ENCODE measurements around the gene CFAP99.

CFAP99 gene

GRCh38 chr4:2494992-2495391 lies 76.2 kb downstream of the CFAP99 start:
- peaks cover 0 to 5% (median 0%) of the 10 kb centered on the region in 3 donors for H3K9me3 ChIP-seq
- DNase-seq = no peak
- TF ChIP-seq CTCF (IDR thresholded peaks at IDR 0.05) = no peak
- peak overlapping the region in 1 of 2 donors; percentile 38 for H3K27ac ChIP-seq
- no peaks in the 10 kb centered on the region for H3K27me3 ChIP-seq
- H3K4me3 ChIP-seq = no peak overlapping the region
- intact Hi-C loops (cut with DNase I; ENCODE audit: low total_unique reads) = loop anchor here (5.0 kb wide), 1 partner anchor 703 kb away; the partner anchor contains the start of gene FGFR3
- H3K4me1 ChIP-seq = peaks cover 0 to 27% (median 8%) of the 10 kb centered on the region in 4 donors
- H3K36me3 ChIP-seq = peaks cover 56 to 85% (median 76%) of the 10 kb centered on the region in 3 donors

- Histone ChIP-seq H3K4me3 (no peak overlapping the region), H3K27ac (no peak overlapping the region), H3K36me3 (peaks cover 50 to 87% (median 82%) of the 10 kb centered on the region in 3 donors), H3K9me3 (peaks cover 0 to 5% (median 0%) of the 10 kb centered on the region in 3 donors), H3K27me3 (no peaks in the 10 kb centered on the region), H3K4me1 (peaks cover 0 to 29% (median 8%) of the 10 kb centered on the region in 4 donors)
- TF ChIP-seq CTCF (IDR thresholded peaks at IDR 0.05) = no peak
- intact Hi-C loops (cut with DNase I; ENCODE audit: low total_unique reads) = no loop called here
- DNase-seq = no peak
Observed at GRCh38 chr4:2497324-2497723, 78.6 kb downstream of the CFAP99 start.

GRCh38 chr4:2497931-2498330 lies 79.2 kb downstream of the CFAP99 start:
- Histone ChIP-seq H3K4me3 (no peak overlapping the region), H3K9me3 (peaks cover 0 to 5% (median 0%) of the 10 kb centered on the region in 3 donors), H3K36me3 (peaks cover 44 to 85% (median 76%) of the 10 kb centered on the region in 3 donors), H3K27ac (no peak overlapping the region), H3K27me3 (no peaks in the 10 kb centered on the region), H3K4me1 (peaks cover 0 to 29% (median 8%) of the 10 kb centered on the region in 4 donors)
- DNase-seq = peak in 1 of 2 donors; percentile 37
- no peak for TF ChIP-seq CTCF (IDR thresholded peaks at IDR 0.05)
- intact Hi-C loops (cut with DNase I; ENCODE audit: low total_unique reads) = no loop called here

GRCh38 chr4:2500547-2500946 lies 81.8 kb downstream of the CFAP99 start:
- Histone ChIP-seq H3K27me3 (no peaks in the 10 kb centered on the region), H3K36me3 (peaks cover 30 to 85% (median 64%) of the 10 kb centered on the region in 3 donors), H3K9me3 (no peaks in the 10 kb centered on the region), H3K27ac (no peak overlapping the region), H3K4me3 (no peak overlapping the region), H3K4me1 (peaks cover 0 to 12% (median 1%) of the 10 kb centered on the region in 4 donors)
- no peak for DNase-seq
- TF ChIP-seq CTCF (IDR thresholded peaks at IDR 0.05) = no peak
- intact Hi-C loops (cut with DNase I; ENCODE audit: low total_unique reads) = no loop called here

GRCh38 chr4:2501034-2501594 lies 82.4 kb downstream of the CFAP99 start:
- Histone ChIP-seq H3K4me3 (no peak overlapping the region), H3K9me3 (no peaks in the 10 kb centered on the region), H3K27ac (no peak overlapping the region), H3K4me1 (peaks cover 0 to 6% (median 0%) of the 10 kb centered on the region in 4 donors), H3K36me3 (peaks cover 30 to 84% (median 61%) of the 10 kb centered on the region in 3 donors), H3K27me3 (no peaks in the 10 kb centered on the region)
- TF ChIP-seq CTCF (IDR thresholded peaks at IDR 0.05) = no peak
- DNase-seq = no peak
- intact Hi-C loops (cut with DNase I; ENCODE audit: low total_unique reads) = no loop called here
